GM10266 (cell line): ENCODE results near the gene ZNF701.

ENCODE experiments used
- DNase-seq: peaks from one replicate; pipeline ENCODE4 v3.0.0; 2012; ENCODE audit errors: extremely low spot score
- TF ChIP-seq, protein P1 (sequence below): IDR thresholded peaks from 2 replicates; pipeline ENCODE4 v1.5.1; 2012; ENCODE audit warnings: mild to moderate bottlenecking, low read depth; ENCODE audit not compliant: control insufficient read depth, insufficient read depth; ENCODE audit errors: missing control alignments

The ZNF701 gene

DNA sequence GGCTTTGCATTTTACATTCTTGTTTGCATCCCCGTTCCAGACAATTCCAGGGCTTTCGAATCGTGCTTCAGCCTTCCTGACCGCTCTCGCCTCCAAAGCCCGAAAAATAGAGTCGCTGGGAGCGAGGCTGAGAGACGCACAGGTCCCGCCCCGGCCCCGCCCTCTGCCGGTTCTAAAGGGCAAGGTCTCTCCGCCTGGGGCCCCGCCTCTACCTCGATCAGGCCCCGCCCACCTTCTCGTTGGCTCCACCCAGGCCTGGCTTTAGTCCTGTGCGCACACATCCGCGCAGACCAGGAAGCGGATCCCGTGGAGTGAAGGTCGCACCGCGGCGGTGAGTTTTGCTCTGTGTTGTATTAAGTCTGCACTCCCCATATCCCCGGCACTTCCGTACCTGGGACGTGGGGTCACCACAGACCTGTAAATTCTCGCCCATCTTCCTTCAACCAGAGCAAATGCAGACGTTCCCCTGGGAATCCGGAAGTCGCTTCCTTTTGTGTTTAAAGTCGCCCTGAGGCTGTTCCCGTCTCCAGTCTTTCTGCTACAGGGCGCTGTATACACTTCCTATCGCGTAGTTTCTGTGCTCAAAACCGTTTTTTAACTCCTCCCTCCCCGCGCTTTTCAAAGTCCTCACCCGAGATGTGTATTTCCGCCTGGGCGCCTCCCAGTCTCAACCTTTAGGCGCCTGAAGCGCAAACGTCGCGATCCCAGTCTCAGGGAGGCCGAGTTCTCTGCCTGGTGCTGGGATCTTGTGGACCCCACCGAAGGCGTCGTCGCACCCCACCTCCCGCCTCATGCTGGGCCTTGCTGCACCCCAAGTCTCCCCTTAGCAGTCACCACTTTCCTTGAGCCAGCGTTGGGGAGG is at the start of gene ZNF701:
Gene ZNF701 (plus strand): TSS at position 288 of the 862 bp plus-strand sequence. CDS start 3,861 bp downstream, outside the sequence.
- DNase-seq: peak; percentile 85
- TF ChIP-seq, protein P1, sequence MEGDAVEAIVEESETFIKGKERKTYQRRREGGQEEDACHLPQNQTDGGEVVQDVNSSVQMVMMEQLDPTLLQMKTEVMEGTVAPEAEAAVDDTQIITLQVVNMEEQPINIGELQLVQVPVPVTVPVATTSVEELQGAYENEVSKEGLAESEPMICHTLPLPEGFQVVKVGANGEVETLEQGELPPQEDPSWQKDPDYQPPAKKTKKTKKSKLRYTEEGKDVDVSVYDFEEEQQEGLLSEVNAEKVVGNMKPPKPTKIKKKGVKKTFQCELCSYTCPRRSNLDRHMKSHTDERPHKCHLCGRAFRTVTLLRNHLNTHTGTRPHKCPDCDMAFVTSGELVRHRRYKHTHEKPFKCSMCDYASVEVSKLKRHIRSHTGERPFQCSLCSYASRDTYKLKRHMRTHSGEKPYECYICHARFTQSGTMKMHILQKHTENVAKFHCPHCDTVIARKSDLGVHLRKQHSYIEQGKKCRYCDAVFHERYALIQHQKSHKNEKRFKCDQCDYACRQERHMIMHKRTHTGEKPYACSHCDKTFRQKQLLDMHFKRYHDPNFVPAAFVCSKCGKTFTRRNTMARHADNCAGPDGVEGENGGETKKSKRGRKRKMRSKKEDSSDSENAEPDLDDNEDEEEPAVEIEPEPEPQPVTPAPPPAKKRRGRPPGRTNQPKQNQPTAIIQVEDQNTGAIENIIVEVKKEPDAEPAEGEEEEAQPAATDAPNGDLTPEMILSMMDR: no peak

DNA sequence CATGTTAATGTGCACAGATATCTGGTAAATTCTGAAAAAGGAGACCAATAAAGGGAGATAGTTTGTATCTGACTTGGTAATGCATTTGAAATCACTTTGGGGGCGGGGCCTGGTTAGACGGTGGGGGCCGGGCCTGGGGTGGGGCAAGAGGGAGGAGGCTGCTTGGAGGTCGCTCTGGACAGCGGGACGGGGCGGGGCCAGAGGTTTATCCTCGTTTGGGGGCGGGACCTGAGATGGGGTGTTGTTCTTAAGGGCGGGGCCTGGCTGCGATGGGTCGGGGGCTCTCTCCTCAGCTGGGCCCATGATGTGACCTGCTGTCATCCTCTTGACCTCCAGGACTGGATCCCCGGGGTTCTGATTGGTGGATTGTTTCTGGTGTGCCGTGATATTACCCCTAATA is 47.5 kb upstream of the ZNF701 start:
- DNase-seq: no peak
- TF ChIP-seq, protein P1: no peak

DNA sequence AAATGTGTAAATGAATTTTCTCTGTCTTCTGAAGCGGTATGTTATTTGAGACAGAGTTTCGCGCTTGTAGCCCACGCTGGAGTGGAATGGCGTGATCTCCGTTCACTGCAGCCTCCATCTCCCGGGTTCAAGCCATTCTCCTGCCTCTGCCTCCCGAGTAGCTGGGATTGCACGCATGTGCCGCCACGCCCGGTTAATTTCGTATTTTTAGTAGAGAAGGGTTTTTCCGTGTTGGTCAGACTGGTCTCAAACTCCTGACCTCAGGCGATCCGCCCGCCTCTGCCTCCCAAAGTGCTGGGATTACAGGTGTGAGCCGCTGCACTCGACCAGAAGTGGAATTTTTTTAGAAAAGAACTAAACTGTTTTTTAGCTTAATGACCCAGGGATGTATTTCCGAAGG is 46.0 kb upstream of the ZNF701 start:
- DNase-seq: no peak
- TF ChIP-seq, protein P1: no peak

DNA sequence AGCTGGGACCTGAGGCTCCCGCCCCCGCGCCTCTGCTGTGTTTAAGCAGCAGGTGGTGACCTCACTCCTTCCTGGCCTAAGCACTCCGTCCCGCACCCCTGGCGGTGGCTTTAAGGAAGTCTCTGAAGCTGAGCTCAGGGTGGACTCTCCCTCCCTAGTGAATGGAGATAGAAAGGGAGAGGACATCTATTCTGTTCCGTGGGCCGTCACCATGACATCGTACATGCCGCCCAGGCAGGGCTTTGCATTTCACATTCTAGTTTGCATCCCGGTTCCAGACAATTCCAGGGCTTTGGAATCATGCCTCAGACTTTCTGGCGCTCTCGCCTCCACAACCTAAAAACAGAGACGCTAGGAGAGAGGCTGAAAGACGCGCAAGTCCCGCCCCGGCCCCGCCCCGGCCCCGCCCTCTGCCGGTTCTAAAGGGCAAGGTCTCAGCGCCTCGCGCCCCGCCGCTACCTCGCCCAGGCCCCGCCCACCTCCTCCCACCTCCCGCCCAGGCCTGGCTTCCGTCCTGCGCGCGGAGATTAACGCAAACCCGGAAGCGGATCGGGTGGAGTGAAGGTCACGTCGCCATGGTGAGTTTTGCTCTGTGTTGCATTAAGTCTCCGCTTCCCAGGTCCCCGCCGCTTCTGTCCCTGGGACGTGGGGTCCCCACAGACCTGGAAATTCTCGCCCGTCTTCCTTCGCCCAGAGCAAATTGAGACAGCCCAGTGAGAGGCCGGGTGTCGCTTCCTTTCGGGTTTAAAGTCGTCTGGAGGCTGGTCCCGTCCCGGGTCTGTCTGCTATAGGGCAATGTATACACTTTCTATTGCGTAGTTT is 42.7 kb upstream of the ZNF701 start, which contains the start of gene ZNF808:
Gene ZNF808 (plus strand): TSS at position 535 of the 822 bp plus-strand sequence. CDS start 15,617 bp downstream, outside the sequence.
- TF ChIP-seq, protein P1: peak; percentile 57
- DNase-seq: peak; percentile 89

DNA sequence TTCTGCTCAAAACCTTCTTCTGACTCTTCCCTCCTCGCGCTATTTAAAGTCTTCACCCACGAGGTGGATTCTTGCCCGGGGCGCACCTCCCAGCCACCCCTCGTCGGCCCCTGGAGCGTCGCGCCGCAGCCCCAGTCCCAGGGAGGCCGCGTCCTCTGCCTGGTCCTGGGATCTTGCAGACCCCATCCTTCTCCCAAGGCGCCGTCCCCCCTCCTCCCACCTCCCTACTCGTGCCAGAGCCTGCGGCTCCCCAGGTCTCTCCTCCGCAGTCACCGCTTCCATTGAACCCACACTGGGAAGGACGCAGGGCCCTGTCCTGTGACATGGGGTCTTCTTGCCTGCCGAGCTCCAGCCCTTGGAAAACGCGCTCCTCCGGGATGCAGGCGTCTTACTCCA is 42.1 kb upstream of the ZNF701 start:
- DNase-seq: peak; percentile 9
- TF ChIP-seq, protein P1: no peak

DNA sequence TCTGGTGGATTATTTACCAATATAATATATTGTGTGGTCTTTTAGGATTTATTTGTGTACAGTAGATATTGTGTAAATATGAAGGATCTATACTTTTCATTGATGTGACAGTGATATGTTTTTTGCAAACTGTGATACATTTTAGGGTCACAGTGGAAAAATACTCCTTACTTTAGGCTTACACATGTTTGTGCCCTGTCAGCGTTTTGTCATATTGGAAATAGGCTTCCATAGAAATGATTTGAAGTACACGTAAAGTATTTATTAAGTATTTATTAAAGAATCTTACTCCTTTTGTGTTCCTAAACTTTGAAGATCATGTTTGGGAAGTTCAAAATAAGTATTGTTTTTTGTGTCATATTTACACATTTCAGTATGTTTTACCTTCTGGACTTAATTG is 37.6 kb upstream of the ZNF701 start:
- TF ChIP-seq, protein P1: no peak
- no peak for DNase-seq
